Osteocyte (in vitro differentiated cells): Measurements from ENCODE around the gene EID1. TPM values are rescaled to one million over a fixed set of nuclear protein-coding genes. Genes with fewer than 3 reads are reported as not detected.
A peak's percentile ranks its signal among the peaks of the same experiment; 100 is the strongest.

ENCODE experiments used
- DNase-seq: peaks from one replicate; pipeline ENCODE4 v3.0.0; 2021; ENCODE audit warnings: mixed read lengths; ENCODE audit not compliant: unreplicated experiment; ENCODE audit errors: extremely low spot score
- H3K27ac Mint-ChIP-seq: one replicate; pipeline ENCODE4 v1.8.0; 2021; ENCODE audit warnings: mild to moderate bottlenecking, mixed read lengths; ENCODE audit not compliant: unreplicated experiment
- H3K27me3 Mint-ChIP-seq: one replicate; pipeline ENCODE4 v1.8.0; 2021; ENCODE audit warnings: mixed read lengths; ENCODE audit not compliant: unreplicated experiment
- H3K36me3 Mint-ChIP-seq: one replicate; pipeline ENCODE4 v1.8.0; 2021; ENCODE audit warnings: mixed read lengths; ENCODE audit not compliant: unreplicated experiment
- H3K4me1 Mint-ChIP-seq: one replicate; pipeline ENCODE4 v1.8.0; 2021; ENCODE audit warnings: mixed read lengths; ENCODE audit not compliant: unreplicated experiment
- H3K4me3 Mint-ChIP-seq: one replicate; pipeline ENCODE4 v1.8.0; 2021; ENCODE audit warnings: mild to moderate bottlenecking, moderate library complexity, mixed read lengths; ENCODE audit not compliant: unreplicated experiment
- H3K9me3 Mint-ChIP-seq: one replicate; pipeline ENCODE4 v1.8.0; 2021; ENCODE audit warnings: mixed read lengths; ENCODE audit not compliant: unreplicated experiment
- total RNA-seq: library from RNA; stranded (reverse); gene quantifications from 2 replicates; pipeline ENCODE4 v1.2.1, GENCODE V29; 2021
- TF ChIP-seq, protein P1 (sequence below): fragments of 200-600 bp; sonication (generic); IDR thresholded peaks from 2 replicates; pipeline ENCODE4 v1.5.0; 2021; ENCODE audit warnings: antibody characterized with exemption, mild to moderate bottlenecking, moderate library complexity

The EID1 gene
- total RNA-seq, 1 donor from 2014 or later: 185 TPM

DNA sequence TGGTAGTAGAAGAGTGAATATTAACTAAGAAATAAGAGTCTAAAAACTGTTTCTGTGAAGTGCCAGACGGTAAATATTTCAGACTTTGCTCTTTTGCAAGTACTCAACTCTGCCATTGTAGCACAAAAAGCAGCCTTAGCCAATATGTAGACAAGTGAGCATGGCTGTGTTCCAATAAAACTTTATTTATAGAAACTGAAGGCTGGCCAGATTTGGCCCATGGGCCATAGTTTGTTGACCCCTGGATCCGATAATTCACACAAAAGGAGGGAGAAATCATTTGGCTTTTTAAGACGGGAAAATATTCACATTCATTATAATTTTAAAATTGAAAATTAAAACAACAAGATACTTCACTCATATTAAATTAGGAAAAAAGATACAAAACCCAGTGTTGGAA is 15.4 kb downstream of the EID1 start:
- TF ChIP-seq, protein P1, sequence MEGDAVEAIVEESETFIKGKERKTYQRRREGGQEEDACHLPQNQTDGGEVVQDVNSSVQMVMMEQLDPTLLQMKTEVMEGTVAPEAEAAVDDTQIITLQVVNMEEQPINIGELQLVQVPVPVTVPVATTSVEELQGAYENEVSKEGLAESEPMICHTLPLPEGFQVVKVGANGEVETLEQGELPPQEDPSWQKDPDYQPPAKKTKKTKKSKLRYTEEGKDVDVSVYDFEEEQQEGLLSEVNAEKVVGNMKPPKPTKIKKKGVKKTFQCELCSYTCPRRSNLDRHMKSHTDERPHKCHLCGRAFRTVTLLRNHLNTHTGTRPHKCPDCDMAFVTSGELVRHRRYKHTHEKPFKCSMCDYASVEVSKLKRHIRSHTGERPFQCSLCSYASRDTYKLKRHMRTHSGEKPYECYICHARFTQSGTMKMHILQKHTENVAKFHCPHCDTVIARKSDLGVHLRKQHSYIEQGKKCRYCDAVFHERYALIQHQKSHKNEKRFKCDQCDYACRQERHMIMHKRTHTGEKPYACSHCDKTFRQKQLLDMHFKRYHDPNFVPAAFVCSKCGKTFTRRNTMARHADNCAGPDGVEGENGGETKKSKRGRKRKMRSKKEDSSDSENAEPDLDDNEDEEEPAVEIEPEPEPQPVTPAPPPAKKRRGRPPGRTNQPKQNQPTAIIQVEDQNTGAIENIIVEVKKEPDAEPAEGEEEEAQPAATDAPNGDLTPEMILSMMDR: no peak
- Mint-ChIP-seq H3K4me3 (no peak overlapping the region), H3K9me3 (no peaks in the 10 kb centered on the region), H3K27me3 (no peaks in the 10 kb centered on the region), H3K27ac (no peak overlapping the region), H3K36me3 (no peaks in the 10 kb centered on the region), H3K4me1 (peaks cover 40% of the 10 kb centered on the region)
- DNase-seq: no peak

DNA sequence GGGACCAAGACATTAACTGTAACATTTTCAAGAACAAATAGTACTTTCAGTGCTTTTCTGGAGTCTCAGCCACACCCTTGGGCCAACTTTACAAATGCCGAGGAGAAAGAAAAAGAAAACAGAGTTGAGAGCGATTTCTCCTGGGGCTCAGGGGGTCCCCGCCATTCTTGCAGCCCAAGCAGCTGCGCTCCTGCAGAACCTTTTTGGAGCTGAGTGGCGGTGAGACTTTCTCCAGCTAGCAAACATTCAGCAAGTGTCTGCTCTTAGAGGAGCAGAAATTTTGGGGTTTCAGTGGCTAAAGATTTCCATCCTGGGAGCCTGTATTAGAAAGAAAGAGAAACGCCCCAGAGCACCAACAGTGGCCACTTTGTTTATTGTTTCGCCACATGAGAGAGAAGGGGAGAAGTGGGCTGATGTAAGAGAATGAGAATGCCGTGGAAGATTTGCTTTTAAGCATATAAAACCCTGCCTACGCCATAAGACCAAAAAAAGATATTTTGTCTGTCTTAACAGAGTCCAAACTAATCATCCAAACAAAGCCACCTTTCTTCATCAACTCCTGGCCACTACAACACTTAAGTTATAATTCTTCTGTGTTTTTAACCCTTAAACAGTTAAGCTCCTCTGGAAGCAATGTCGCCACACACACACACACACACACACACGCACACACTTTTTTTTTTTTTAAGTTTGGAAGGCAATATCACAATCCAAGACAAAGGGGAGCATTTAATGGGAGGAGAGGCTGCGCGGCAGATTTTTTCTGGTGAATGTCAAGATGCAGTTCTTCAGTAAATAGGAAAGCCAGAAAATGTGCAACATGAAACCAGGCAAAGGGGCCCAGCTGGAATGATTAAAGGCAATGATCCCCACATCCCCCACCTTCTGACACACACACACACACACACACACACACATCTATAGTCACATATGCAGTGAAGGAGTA is 19.2 kb downstream of the EID1 start:
- no peaks in the 10 kb centered on the region for H3K27me3 Mint-ChIP-seq

DNA sequence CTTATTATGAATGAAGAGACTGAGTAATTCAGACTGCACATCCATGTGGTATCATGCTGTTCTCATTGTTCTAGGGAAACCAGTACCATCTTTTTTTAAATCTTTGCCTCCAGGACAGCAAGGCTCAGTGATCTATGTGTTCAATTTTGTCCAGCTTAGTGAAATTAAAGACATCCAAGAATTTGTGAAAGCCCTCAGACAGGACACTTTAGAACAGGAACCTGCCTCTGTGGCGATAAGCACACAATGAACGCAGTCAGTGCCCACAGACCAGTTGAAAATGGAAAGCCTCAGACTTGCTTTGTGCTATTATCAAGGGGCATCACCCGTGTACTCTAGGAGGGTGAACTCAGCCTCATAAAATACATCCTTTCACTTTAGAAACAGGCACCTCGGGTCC is 20.1 kb downstream of the EID1 start:
- no peaks in the 10 kb centered on the region for H3K9me3 Mint-ChIP-seq
- peaks cover 24% of the 10 kb centered on the region for H3K4me1 Mint-ChIP-seq
- DNase-seq: no peak
- no peaks in the 10 kb centered on the region for H3K36me3 Mint-ChIP-seq
- peak overlapping the region; percentile 90 for H3K27ac Mint-ChIP-seq
- H3K27me3 Mint-ChIP-seq: no peaks in the 10 kb centered on the region
- TF ChIP-seq, protein P1: no peak
- H3K4me3 Mint-ChIP-seq: no peak overlapping the region

More for the DNA sequence above, 19.2 kb downstream of the EID1 start:
- TF ChIP-seq, protein P1: no peak
- no peak for DNase-seq
- peak overlapping the region; percentile 48 for H3K4me3 Mint-ChIP-seq
- H3K4me1 Mint-ChIP-seq: peaks cover 24% of the 10 kb centered on the region
- peak overlapping the region; percentile 90 for H3K27ac Mint-ChIP-seq
- H3K9me3 Mint-ChIP-seq: no peaks in the 10 kb centered on the region
- no peaks in the 10 kb centered on the region for H3K36me3 Mint-ChIP-seq

DNA sequence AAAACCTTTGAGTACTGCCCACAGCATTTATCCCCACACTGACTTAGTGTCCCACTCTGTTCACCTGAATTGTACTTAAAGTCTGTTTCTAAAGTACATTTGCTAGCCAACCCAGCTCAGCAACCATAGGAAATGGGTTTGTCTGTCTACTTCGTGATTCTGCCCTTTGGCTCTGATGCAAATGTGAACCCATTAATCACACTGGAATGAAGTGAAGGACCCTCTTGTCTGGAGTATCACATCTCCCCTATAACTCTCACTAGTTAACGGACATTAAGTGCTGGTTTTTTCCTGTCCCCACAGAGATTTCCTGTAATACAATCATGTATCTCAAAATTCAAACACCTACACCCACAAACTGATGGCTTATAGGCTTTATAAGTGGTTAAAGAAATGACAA is 20.5 kb downstream of the EID1 start:
- no peak for DNase-seq
- Mint-ChIP-seq H3K4me3 (no peak overlapping the region), H3K27ac (peak overlapping the region; percentile 90), H3K9me3 (no peaks in the 10 kb centered on the region), H3K4me1 (peaks cover 24% of the 10 kb centered on the region), H3K27me3 (no peaks in the 10 kb centered on the region), H3K36me3 (no peaks in the 10 kb centered on the region)
- TF ChIP-seq, protein P1: no peak

DNA sequence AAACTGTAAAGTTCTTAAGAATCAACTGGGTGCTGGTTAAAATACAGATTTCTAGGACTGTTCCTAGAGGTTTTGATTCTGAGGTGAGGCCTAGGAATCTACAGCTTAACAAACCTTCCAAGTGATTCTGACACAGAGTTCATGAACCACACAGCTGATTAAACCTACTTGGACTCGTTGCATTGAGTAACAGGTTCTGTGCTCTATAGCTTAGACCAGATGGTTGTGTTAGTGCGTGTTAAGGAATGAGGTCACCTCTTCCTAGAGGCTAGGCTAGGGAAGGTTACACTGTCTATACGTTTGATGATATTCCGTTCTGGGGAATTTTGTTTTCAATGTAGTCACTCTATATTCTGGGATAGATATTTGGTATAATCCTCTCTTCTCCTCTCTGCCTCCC is 21.9 kb downstream of the EID1 start:
- no peak for DNase-seq
- H3K4me1 Mint-ChIP-seq: peaks cover 24% of the 10 kb centered on the region
- no peaks in the 10 kb centered on the region for H3K27me3 Mint-ChIP-seq
- H3K9me3 Mint-ChIP-seq: no peaks in the 10 kb centered on the region
- TF ChIP-seq, protein P1: no peak
- no peaks in the 10 kb centered on the region for H3K36me3 Mint-ChIP-seq
- no peak overlapping the region for H3K27ac Mint-ChIP-seq
- no peak overlapping the region for H3K4me3 Mint-ChIP-seq
